Neural cell (in vitro differentiated cells): ENCODE measurements around the gene WWTR1.

Source experiments
- EP300 ChIP-seq: fragments of 450-650 bp; conservative IDR thresholded peaks from 2 replicates; pipeline ENCODE4 v1.6.1; 2014; ENCODE audit warnings: antibody characterized with exemption, mild to moderate bottlenecking, moderate library complexity; ENCODE audit not compliant: poor library complexity, severe bottlenecking
- EZH2 ChIP-seq: fragments of 200-600, 300-800 bp; shearing (Covaris generic), sonication (generic); IDR thresholded peaks from 2 replicates; pipeline ENCODE4 v1.6.1; 2014; ENCODE audit warnings: antibody characterized with exemption, low read length, borderline replicate concordance, mild to moderate bottlenecking; ENCODE audit not compliant: insufficient read depth, poor library complexity, severe bottlenecking
- MXI1 ChIP-seq: fragments of 450-650 bp; conservative IDR thresholded peaks from 2 replicates; pipeline ENCODE4 v1.6.1; 2014; ENCODE audit warnings: antibody characterized with exemption, mild to moderate bottlenecking; ENCODE audit not compliant: poor library complexity, severe bottlenecking
- POLR2AphosphoS5 ChIP-seq: IDR thresholded peaks from 2 replicates; pipeline ENCODE4 v1.6.1; 2012
- RAD21 ChIP-seq: fragments of 450-650 bp; conservative IDR thresholded peaks from 2 replicates; pipeline ENCODE4 v1.6.1; 2014; ENCODE audit warnings: antibody characterized with exemption, mild to moderate bottlenecking, moderate library complexity
- SMC3 ChIP-seq: fragments of 450-650 bp; conservative IDR thresholded peaks from 2 replicates; pipeline ENCODE4 v1.6.1; 2014; ENCODE audit warnings: antibody characterized with exemption, mild to moderate bottlenecking, moderate library complexity; ENCODE audit not compliant: poor library complexity
- TAF1 ChIP-seq: IDR thresholded peaks from 2 replicates; pipeline ENCODE4 v1.6.1; 2012; ENCODE audit warnings: low read depth
- TF ChIP-seq, protein P1 (sequence below): fragments of 450-650 bp; IDR thresholded peaks from 2 replicates; pipeline ENCODE4 v1.5.1; 2014; ENCODE audit warnings: antibody characterized with exemption, mild to moderate bottlenecking, moderate library complexity; ENCODE audit not compliant: poor library complexity, severe bottlenecking
- TF ChIP-seq, protein P2 (sequence below): IDR thresholded peaks from 2 replicates; pipeline ENCODE4 v1.6.1; 2012; ENCODE audit warnings: borderline replicate concordance

DNA sequence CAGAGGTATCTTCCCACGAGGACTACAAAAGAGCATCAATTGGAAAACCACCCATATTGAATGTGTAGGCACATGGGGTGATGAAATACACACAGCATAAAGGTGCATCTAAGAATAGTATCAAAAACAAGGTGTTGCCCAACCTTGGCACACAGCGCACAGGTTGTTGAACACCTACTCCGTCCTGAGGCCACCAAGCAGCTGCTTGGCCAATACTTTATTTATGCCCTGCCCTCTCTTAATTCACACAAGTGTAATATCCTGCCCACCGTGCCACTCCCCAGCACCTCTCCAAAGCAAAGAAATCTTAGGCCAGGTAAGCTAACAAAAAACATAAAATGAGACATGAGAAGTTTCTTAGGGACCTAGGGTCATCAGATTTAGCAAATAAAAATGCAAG, 31.2 kb downstream of the WWTR1 start:
- TF ChIP-seq POLR2AphosphoS5 (no peak), SMC3 (no peak), EZH2 (no peak), TAF1 (no peak), EP300 (no peak), MXI1 (no peak), RAD21 (no peak)
- TF ChIP-seq, protein P1, sequence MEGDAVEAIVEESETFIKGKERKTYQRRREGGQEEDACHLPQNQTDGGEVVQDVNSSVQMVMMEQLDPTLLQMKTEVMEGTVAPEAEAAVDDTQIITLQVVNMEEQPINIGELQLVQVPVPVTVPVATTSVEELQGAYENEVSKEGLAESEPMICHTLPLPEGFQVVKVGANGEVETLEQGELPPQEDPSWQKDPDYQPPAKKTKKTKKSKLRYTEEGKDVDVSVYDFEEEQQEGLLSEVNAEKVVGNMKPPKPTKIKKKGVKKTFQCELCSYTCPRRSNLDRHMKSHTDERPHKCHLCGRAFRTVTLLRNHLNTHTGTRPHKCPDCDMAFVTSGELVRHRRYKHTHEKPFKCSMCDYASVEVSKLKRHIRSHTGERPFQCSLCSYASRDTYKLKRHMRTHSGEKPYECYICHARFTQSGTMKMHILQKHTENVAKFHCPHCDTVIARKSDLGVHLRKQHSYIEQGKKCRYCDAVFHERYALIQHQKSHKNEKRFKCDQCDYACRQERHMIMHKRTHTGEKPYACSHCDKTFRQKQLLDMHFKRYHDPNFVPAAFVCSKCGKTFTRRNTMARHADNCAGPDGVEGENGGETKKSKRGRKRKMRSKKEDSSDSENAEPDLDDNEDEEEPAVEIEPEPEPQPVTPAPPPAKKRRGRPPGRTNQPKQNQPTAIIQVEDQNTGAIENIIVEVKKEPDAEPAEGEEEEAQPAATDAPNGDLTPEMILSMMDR: no peak
- TF ChIP-seq, protein P2, sequence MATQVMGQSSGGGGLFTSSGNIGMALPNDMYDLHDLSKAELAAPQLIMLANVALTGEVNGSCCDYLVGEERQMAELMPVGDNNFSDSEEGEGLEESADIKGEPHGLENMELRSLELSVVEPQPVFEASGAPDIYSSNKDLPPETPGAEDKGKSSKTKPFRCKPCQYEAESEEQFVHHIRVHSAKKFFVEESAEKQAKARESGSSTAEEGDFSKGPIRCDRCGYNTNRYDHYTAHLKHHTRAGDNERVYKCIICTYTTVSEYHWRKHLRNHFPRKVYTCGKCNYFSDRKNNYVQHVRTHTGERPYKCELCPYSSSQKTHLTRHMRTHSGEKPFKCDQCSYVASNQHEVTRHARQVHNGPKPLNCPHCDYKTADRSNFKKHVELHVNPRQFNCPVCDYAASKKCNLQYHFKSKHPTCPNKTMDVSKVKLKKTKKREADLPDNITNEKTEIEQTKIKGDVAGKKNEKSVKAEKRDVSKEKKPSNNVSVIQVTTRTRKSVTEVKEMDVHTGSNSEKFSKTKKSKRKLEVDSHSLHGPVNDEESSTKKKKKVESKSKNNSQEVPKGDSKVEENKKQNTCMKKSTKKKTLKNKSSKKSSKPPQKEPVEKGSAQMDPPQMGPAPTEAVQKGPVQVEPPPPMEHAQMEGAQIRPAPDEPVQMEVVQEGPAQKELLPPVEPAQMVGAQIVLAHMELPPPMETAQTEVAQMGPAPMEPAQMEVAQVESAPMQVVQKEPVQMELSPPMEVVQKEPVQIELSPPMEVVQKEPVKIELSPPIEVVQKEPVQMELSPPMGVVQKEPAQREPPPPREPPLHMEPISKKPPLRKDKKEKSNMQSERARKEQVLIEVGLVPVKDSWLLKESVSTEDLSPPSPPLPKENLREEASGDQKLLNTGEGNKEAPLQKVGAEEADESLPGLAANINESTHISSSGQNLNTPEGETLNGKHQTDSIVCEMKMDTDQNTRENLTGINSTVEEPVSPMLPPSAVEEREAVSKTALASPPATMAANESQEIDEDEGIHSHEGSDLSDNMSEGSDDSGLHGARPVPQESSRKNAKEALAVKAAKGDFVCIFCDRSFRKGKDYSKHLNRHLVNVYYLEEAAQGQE: no peak
